GM21717 (cell line): ENCODE data around the gene OTUD3.
"Not testable (repeated sequence)": the region's sequence is repeated elsewhere in the genome, so short reads cannot be mapped to it uniquely, and the experiment has no call there.

Experiments used
- ATAC-seq: cut with Tn5 transposase; IDR thresholded peaks from one replicate; pipeline ENCODE4 v1.9.1; 2021; ENCODE audit warnings: mild to moderate bottlenecking, moderate library complexity; ENCODE audit not compliant: unreplicated experiment

The OTUD3 gene

GRCh38 chr1:19882111-19883071 is at the start of gene OTUD3:
Gene OTUD3 (plus strand): TSS chr1:19882395. CDS start chr1:19882514, 119 bp downstream.
- ATAC-seq, result peak; percentile 90

GRCh38 chr1:19835578-19835977 is 46.6 kb upstream of the OTUD3 start:
- ATAC-seq, result no peak

- no peak for ATAC-seq
Observed at GRCh38 chr1:19837866-19838265, 44.3 kb upstream of the OTUD3 start.

GRCh38 chr1:19840228-19840627 is 42.0 kb upstream of the OTUD3 start:
- no peak for ATAC-seq

- ATAC-seq, result no peak
Observed at GRCh38 chr1:19844731-19845495, 37.3 kb upstream of the OTUD3 start.

GRCh38 chr1:19845555-19845954 is 36.6 kb upstream of the OTUD3 start:
- ATAC-seq, result no peak

GRCh38 chr1:19846338-19846737 is 35.9 kb upstream of the OTUD3 start:
- no peak for ATAC-seq

- ATAC-seq, result not testable (repeated sequence)
Observed at GRCh38 chr1:19847334-19847733, 34.9 kb upstream of the OTUD3 start.

GRCh38 chr1:19849307-19849706 is 32.9 kb upstream of the OTUD3 start:
- not testable (repeated sequence) for ATAC-seq

GRCh38 chr1:19850214-19850613 is 32.0 kb upstream of the OTUD3 start:
- ATAC-seq, result no peak

GRCh38 chr1:19852036-19852435 is 30.2 kb upstream of the OTUD3 start:
- no peak for ATAC-seq

GRCh38 chr1:19854866-19855265 is 27.3 kb upstream of the OTUD3 start:
- ATAC-seq, result no peak

- ATAC-seq, result no peak
Observed at GRCh38 chr1:19858893-19859292, 23.3 kb upstream of the OTUD3 start.

- ATAC-seq, result no peak
Observed at GRCh38 chr1:19859876-19860275, 22.3 kb upstream of the OTUD3 start.

GRCh38 chr1:19860418-19860817 is 21.8 kb upstream of the OTUD3 start:
- ATAC-seq, result no peak

- no peak for ATAC-seq
Observed at GRCh38 chr1:19861034-19861433, 21.2 kb upstream of the OTUD3 start.

GRCh38 chr1:19861842-19862530 is 20.2 kb upstream of the OTUD3 start:
- ATAC-seq, result no peak

GRCh38 chr1:19862944-19863343 is 19.3 kb upstream of the OTUD3 start:
- no peak for ATAC-seq

- ATAC-seq, result no peak
Observed at GRCh38 chr1:19864570-19865160, 17.5 kb upstream of the OTUD3 start.

- no peak for ATAC-seq
Observed at GRCh38 chr1:19866029-19866428, 16.2 kb upstream of the OTUD3 start.

- no peak for ATAC-seq
Observed at GRCh38 chr1:19866758-19867157, 15.4 kb upstream of the OTUD3 start.
